GM12865 (cell line): ENCODE measurements around the gene NUDT4.
"Not testable (repeated sequence)": the region's sequence is repeated elsewhere in the genome, so short reads cannot be mapped to it uniquely, and the experiment has no call there.

ENCODE experiments used
- DNase-seq: peaks from one replicate; pipeline ENCODE4 v3.0.0; 2010; ENCODE audit warnings: low read depth
- H3K4me3 ChIP-seq: 2 replicates; pipeline ENCODE4 v1.5.1; 2011; ENCODE audit warnings: mild to moderate bottlenecking, low read depth, low read length, control low read depth
- CTCF ChIP-seq: IDR thresholded peaks from 2 replicates; pipeline ENCODE4 v1.5.1; 2011; ENCODE audit warnings: low read length, control low read depth, low read depth, inconsistent platforms; ENCODE audit not compliant: insufficient read depth; ENCODE audit errors: missing control alignments

The NUDT4 gene

GRCh38 chr12:93426412-93426805 is 48.7 kb downstream of the NUDT4 start:
- no peak for TF ChIP-seq CTCF
- H3K4me3 ChIP-seq = peak overlapping the region; percentile 32

GRCh38 chr12:93427779-93428564 is 50.2 kb downstream of the NUDT4 start:
- TF ChIP-seq CTCF = no peak
- DNase-seq = no peak
- H3K4me3 ChIP-seq = no peak overlapping the region

More at GRCh38 chr12:93426412-93426805, 48.7 kb downstream of the NUDT4 start:
- peak; percentile 56 for DNase-seq

GRCh38 chr12:93429448-93429847 is 51.7 kb downstream of the NUDT4 start:
- no peak for DNase-seq
- H3K4me3 ChIP-seq = no peak overlapping the region
- no peak for TF ChIP-seq CTCF

- no peak for TF ChIP-seq CTCF
- no peak overlapping the region for H3K4me3 ChIP-seq
- no peak for DNase-seq
Measured at GRCh38 chr12:93429852-93430251, 52.1 kb downstream of the NUDT4 start.

GRCh38 chr12:93430280-93430679 is 52.6 kb downstream of the NUDT4 start:
- no peak for DNase-seq
- no peak overlapping the region for H3K4me3 ChIP-seq
- no peak for TF ChIP-seq CTCF

- not testable (repeated sequence) for H3K4me3 ChIP-seq, DNase-seq
Measured at GRCh38 chr12:93432031-93432430, 54.3 kb downstream of the NUDT4 start.

GRCh38 chr12:93434256-93434865 is 56.6 kb downstream of the NUDT4 start:
- TF ChIP-seq CTCF = no peak
- peak overlapping the region; percentile 46 for H3K4me3 ChIP-seq
- no peak for DNase-seq
